Small intestine (tissue), 7 donors: ENCODE results near the gene ELOVL2. TPM values are rescaled to one million over a fixed set of nuclear protein-coding genes. Genes with fewer than 3 reads are reported as not detected.

Experiments used
- DNase-seq, 2 donors: peaks; one replicate each; pipeline versions ENCODE4 v3.0.0 to v3.0.0-alpha.2; 2013
- FAIRE-seq: peaks from 2 replicates; lab custom pipeline; 2012; peaks lifted over from hg19 to GRCh38; lab: Jason Lieb, UNC
- H3K27ac ChIP-seq, 3 donors: one replicate each; pipeline ENCODE4 v1.5.1; 2013; ENCODE audit warnings: low read length in 2 of 3, mild to moderate bottlenecking in 2 of 3, control low read depth in 1 of 3, inconsistent platforms in 1 of 3, low read depth in 1 of 3, moderate library complexity in 1 of 3
- H3K27me3 ChIP-seq, 3 donors: one replicate each; pipeline ENCODE4 v1.6.1; 2013; ENCODE audit warnings: low read length in 3 of 3, inconsistent platforms in 1 of 3; ENCODE audit not compliant: control insufficient read depth in 3 of 3, insufficient read depth in 3 of 3
- H3K36me3 ChIP-seq, 3 donors: one replicate each; pipeline ENCODE4 v1.6.1; 2013; ENCODE audit warnings: low read length in 3 of 3, inconsistent platforms in 1 of 3, low read depth in 1 of 3, mild to moderate bottlenecking in 1 of 3, moderate library complexity in 1 of 3; ENCODE audit not compliant: control insufficient read depth in 3 of 3, insufficient read depth in 2 of 3
- H3K4me1 ChIP-seq, 3 donors: one replicate each; pipeline ENCODE4 v1.6.1; 2013; ENCODE audit warnings: low read length in 2 of 3, inconsistent platforms in 1 of 3, low read depth in 1 of 3, mild to moderate bottlenecking in 1 of 3, moderate library complexity in 1 of 3; ENCODE audit not compliant: control insufficient read depth in 3 of 3, insufficient read depth in 2 of 3
- H3K4me3 ChIP-seq, 3 donors: one replicate each; pipeline ENCODE4 v1.5.1; 2013; ENCODE audit warnings: low read length in 3 of 3, control low read depth in 1 of 3, inconsistent platforms in 1 of 3, low read depth in 1 of 3, mild to moderate bottlenecking in 1 of 3, moderate library complexity in 1 of 3
- H3K9me3 ChIP-seq, 2 donors: one replicate each; pipeline ENCODE4 v1.6.1; 2013; ENCODE audit warnings: low read depth in 1 of 2, low read length in 1 of 2; ENCODE audit not compliant: control insufficient read depth in 2 of 2, insufficient read depth in 1 of 2
- WGBS, 3 donors: extraction: QIAGEN DNeasy Blood & Tissue Kit; methylation state at CpG; one replicate each; pipeline ENCODE4 v1.1.7; 2013; 5-methylcytosine and 5-hydroxymethylcytosine counted together
- polyA plus RNA-seq, 4 donors: library from polyadenylated mRNA; stranded (reverse) in 3 of 4; unstranded in 1 of 4; fragments of 200-250 nt in 3 of 4; fragments of 120-200 nt in 1 of 4; gene quantifications; one replicate each; pipeline versions ENCODE4 v1.2.1 to v1.2.3, GENCODE V29; 2013
- donor health status: healthy with polysubstance abuse.
- donor health status: control.
- donor health status: control.
- donor health status: Bipolar disorder and iron deficiency.
- donor health status: healthy.

The ELOVL2 gene
- polyA plus RNA-seq, 4 donors, result 0.48 to 4.8 TPM; not detected in 2

GRCh38 chr6:11039040-11039439 is 5.1 kb downstream of the ELOVL2 start:
- DNase-seq, result no peak
- peaks cover 0 to 4% (median 0%) of the 10 kb centered on the region in 3 donors for H3K4me1 ChIP-seq
- 35 to 68% (median 38%) methylated on average over 1 of the region's 1 CpG for WGBS, 3 donors
- H3K4me3 ChIP-seq, result no peak overlapping the region
- H3K27ac ChIP-seq, result no peak overlapping the region
- FAIRE-seq, result no peak
- H3K9me3 ChIP-seq, result no peaks in the 10 kb centered on the region
- no peaks in the 10 kb centered on the region for H3K36me3 ChIP-seq
- H3K27me3 ChIP-seq, result peaks cover 2 to 23% (median 19%) of the 10 kb centered on the region in 3 donors

- WGBS, 3 donors, result 11 to 40% (median 31%) methylated on average over 2 of the region's 2 CpGs
- H3K4me3 ChIP-seq, result no peak overlapping the region
- FAIRE-seq, result no peak
Measured at GRCh38 chr6:11036977-11037430, 7.1 kb downstream of the ELOVL2 start.

GRCh38 chr6:11036351-11036740 is 7.8 kb downstream of the ELOVL2 start:
- WGBS, 3 donors, result 78 to 93% (median 81%) methylated on average over 4 of the region's 4 CpGs
- Histone ChIP-seq H3K9me3 (no peaks in the 10 kb centered on the region), H3K27me3 (peaks cover 0 to 10% (median 3%) of the 10 kb centered on the region in 3 donors), H3K4me3 (no peak overlapping the region), H3K36me3 (no peaks in the 10 kb centered on the region), H3K4me1 (no peaks in the 10 kb centered on the region), H3K27ac (no peak overlapping the region)
- DNase-seq, result no peak
- FAIRE-seq, result no peak

More at GRCh38 chr6:11036977-11037430, 7.1 kb downstream of the ELOVL2 start:
- no peaks in the 10 kb centered on the region for H3K4me1 ChIP-seq
- no peaks in the 10 kb centered on the region for H3K36me3 ChIP-seq
- peaks cover 0 to 10% (median 6%) of the 10 kb centered on the region in 3 donors for H3K27me3 ChIP-seq
- no peaks in the 10 kb centered on the region for H3K9me3 ChIP-seq
- no peak overlapping the region for H3K27ac ChIP-seq
- DNase-seq, result no peak

GRCh38 chr6:11035616-11036350 is 8.3 kb downstream of the ELOVL2 start:
- Histone ChIP-seq H3K36me3 (no peaks in the 10 kb centered on the region), H3K4me3 (no peak overlapping the region), H3K27me3 (peaks cover 0 to 10% (median 3%) of the 10 kb centered on the region in 3 donors), H3K9me3 (no peaks in the 10 kb centered on the region), H3K27ac (no peak overlapping the region), H3K4me1 (no peaks in the 10 kb centered on the region)
- DNase-seq, result no peak
- FAIRE-seq, result no peak
- 68 to 80% (median 69%) methylated on average over 7 of the region's 7 CpGs for WGBS, 3 donors

GRCh38 chr6:11033825-11034224 is 10.3 kb downstream of the ELOVL2 start:
- Histone ChIP-seq H3K4me3 (no peak overlapping the region), H3K9me3 (no peaks in the 10 kb centered on the region), H3K27ac (no peak overlapping the region), H3K4me1 (no peaks in the 10 kb centered on the region), H3K36me3 (no peaks in the 10 kb centered on the region), H3K27me3 (peaks cover 0 to 6% (median 0%) of the 10 kb centered on the region in 3 donors)
- FAIRE-seq (no peak), DNase-seq (no peak)

GRCh38 chr6:11030904-11031303 is 13.2 kb downstream of the ELOVL2 start:
- peaks cover 0 to 6% (median 0%) of the 10 kb centered on the region in 3 donors for H3K27me3 ChIP-seq
- H3K36me3 ChIP-seq, result no peaks in the 10 kb centered on the region
- DNase-seq, result no peak
- H3K4me3 ChIP-seq, result no peak overlapping the region
- H3K27ac ChIP-seq, result no peak overlapping the region
- no peak for FAIRE-seq
- 74 to 85% (median 79%) methylated on average over 4 of the region's 4 CpGs for WGBS, 3 donors
- no peaks in the 10 kb centered on the region for H3K4me1 ChIP-seq
- H3K9me3 ChIP-seq, result no peaks in the 10 kb centered on the region

- Histone ChIP-seq H3K36me3 (no peaks in the 10 kb centered on the region), H3K27me3 (peaks cover 0 to 6% (median 0%) of the 10 kb centered on the region in 3 donors), H3K4me3 (no peak overlapping the region), H3K4me1 (no peaks in the 10 kb centered on the region), H3K9me3 (no peaks in the 10 kb centered on the region), H3K27ac (no peak overlapping the region)
- WGBS, 3 donors, result 91 to 93% (median 93%) methylated on average over 11 of the region's 11 CpGs
- FAIRE-seq (no peak), DNase-seq (no peak)
Measured at GRCh38 chr6:11028959-11029358, 15.1 kb downstream of the ELOVL2 start.

- FAIRE-seq (no peak), DNase-seq (no peak)
- 72 to 86% (median 74%) methylated on average over 4 of the region's 4 CpGs for WGBS, 3 donors
- no peaks in the 10 kb centered on the region for H3K4me1 ChIP-seq
- no peaks in the 10 kb centered on the region for H3K36me3 ChIP-seq
- no peak overlapping the region for H3K27ac ChIP-seq
- no peaks in the 10 kb centered on the region for H3K9me3 ChIP-seq
- peaks cover 0 to 6% (median 0%) of the 10 kb centered on the region in 3 donors for H3K27me3 ChIP-seq
- no peak overlapping the region for H3K4me3 ChIP-seq
Measured at GRCh38 chr6:11027565-11028110, 16.5 kb downstream of the ELOVL2 start.
